PC-3 (cell line): ENCODE results near the gene GTPBP6. TPM values are rescaled to one million over a fixed set of nuclear protein-coding genes. Genes with fewer than 3 reads are reported as not detected.

Experiments used
- ATAC-seq: fragments of 200-7000 bp; cut with Tn5 transposase; 2 replicates; pipeline ENCODE4 v1.9.1; 2020; ENCODE audit warnings: mild to moderate bottlenecking, moderate library complexity
- BruUV-seq: library from RNA; stranded (reverse); fragments of 400-500 nt; replicated peaks from 2 replicates; lab custom pipeline; 2021; lab: Mats Ljungman, UMichigan
- CTCF ChIA-PET: fragments of 300-600 bp; sonication (Branson Sonifier 250); formaldehyde crosslinking; loops from one replicate; lab custom pipeline; 2022; ENCODE audit warnings: antibody characterized with exemption; lab: Charles Lee
- POLR2A ChIA-PET: fragments of 300-600 bp; sonication (Branson Sonifier 250); formaldehyde crosslinking; loops from one replicate; lab custom pipeline; 2022; ENCODE audit warnings: antibody characterized with exemption; ENCODE audit not compliant: unreplicated experiment; lab: Charles Lee
- DNase-seq: peaks from one replicate; pipeline ENCODE4 v3.0.0-alpha.2; 2015
- H2AFZ ChIP-seq: fragments of 300-600 bp; sonication (generic); 2 replicates; pipeline ENCODE4 v1.6.0; 2016; ENCODE audit warnings: antibody characterized with exemption, low read length
- H3F3A ChIP-seq: fragments of 300-600 bp; sonication (generic); one replicate; pipeline ENCODE4 v1.6.0; 2017; ENCODE audit warnings: antibody characterized with exemption, low read length, control low read depth, mild to moderate bottlenecking; ENCODE audit not compliant: unreplicated experiment
- H3K27ac ChIP-seq: fragments of 300-600 bp; sonication (generic); 2 replicates; pipeline ENCODE4 v1.5.1; 2016; ENCODE audit warnings: mild to moderate bottlenecking, low read length
- H3K27me3 ChIP-seq: fragments of 300-600 bp; sonication (generic); 2 replicates; pipeline ENCODE4 v1.6.1; 2016; ENCODE audit warnings: low read length, mixed read lengths
- H3K36me3 ChIP-seq: fragments of 300-600 bp; sonication (generic); 2 replicates; pipeline ENCODE4 v1.6.1; 2016; ENCODE audit warnings: low read depth, mixed run types, low read length, mixed read lengths
- H3K4me1 ChIP-seq: fragments of 300-600 bp; sonication (generic); 2 replicates; pipeline ENCODE4 v1.5.1; 2016; ENCODE audit warnings: low read length; ENCODE audit not compliant: insufficient read depth
- H3K4me2 ChIP-seq: fragments of 300-600 bp; sonication (generic); 2 replicates; pipeline ENCODE4 v1.6.0; 2016; ENCODE audit warnings: low read length
- H3K4me3 ChIP-seq: fragments of 300-600 bp; sonication (generic); 2 replicates; pipeline ENCODE4 v1.5.1; 2016; ENCODE audit warnings: mild to moderate bottlenecking, low read length, mixed read lengths
- H3K79me2 ChIP-seq: fragments of 300-600 bp; sonication (generic); 2 replicates; pipeline ENCODE4 v1.6.1; 2017; ENCODE audit warnings: low read length, mixed read lengths
- H3K9ac ChIP-seq: fragments of 300-600 bp; sonication (generic); 2 replicates; pipeline ENCODE4 v1.6.0; 2016; ENCODE audit warnings: mild to moderate bottlenecking, low read length
- H3K9me2 ChIP-seq: fragments of 300-600 bp; sonication (generic); replicated peaks from 2 replicates; pipeline ENCODE4 v1.6.1; 2016; ENCODE audit warnings: mixed run types, low read length, mixed read lengths
- H3K9me3 ChIP-seq: fragments of 300-600 bp; sonication (generic); 2 replicates; pipeline ENCODE4 v1.6.1; 2016; ENCODE audit warnings: low read length, mixed read lengths
- H4K20me1 ChIP-seq: fragments of 300-600 bp; sonication (generic); 2 replicates; pipeline ENCODE4 v1.6.1; 2016; ENCODE audit warnings: low read length, mixed read lengths
- EZH2 ChIP-seq: fragments of 300-600 bp; sonication (generic); IDR thresholded peaks from one replicate; pipeline ENCODE4 v1.6.1; 2017; ENCODE audit warnings: antibody characterized with exemption, mild to moderate bottlenecking, low read length; ENCODE audit not compliant: unreplicated experiment
- EZH2phosphoT487 ChIP-seq: fragments of 300-600 bp; sonication (generic); IDR thresholded peaks from 2 replicates; pipeline ENCODE4 v1.6.1; 2018; ENCODE audit warnings: mild to moderate bottlenecking, antibody characterized with exemption, low read length, borderline replicate concordance
- intact Hi-C: fragments of 100-400 bp; cut with micrococcal nuclease; formaldehyde crosslinking; loops from 2 replicates; pipeline ENCODE4 v1.9.0; 2023
- total RNA-seq: library from RNA; depleted of rRNA; stranded (reverse); fragments of >200 nt; gene quantifications from 2 replicates; pipeline ENCODE4 v1.2.3, GENCODE V29; 2014
- TF ChIP-seq, protein P1 (sequence below): fragments of 300-600 bp; sonication (generic); conservative IDR thresholded peaks from 2 replicates; pipeline ENCODE4 v1.5.1; 2017; ENCODE audit warnings: antibody characterized with exemption, low read depth, mild to moderate bottlenecking, low read length

GTPBP6 gene
- total RNA-seq, 1 experiment from 2014 or later = 38.8 TPM

DNA sequence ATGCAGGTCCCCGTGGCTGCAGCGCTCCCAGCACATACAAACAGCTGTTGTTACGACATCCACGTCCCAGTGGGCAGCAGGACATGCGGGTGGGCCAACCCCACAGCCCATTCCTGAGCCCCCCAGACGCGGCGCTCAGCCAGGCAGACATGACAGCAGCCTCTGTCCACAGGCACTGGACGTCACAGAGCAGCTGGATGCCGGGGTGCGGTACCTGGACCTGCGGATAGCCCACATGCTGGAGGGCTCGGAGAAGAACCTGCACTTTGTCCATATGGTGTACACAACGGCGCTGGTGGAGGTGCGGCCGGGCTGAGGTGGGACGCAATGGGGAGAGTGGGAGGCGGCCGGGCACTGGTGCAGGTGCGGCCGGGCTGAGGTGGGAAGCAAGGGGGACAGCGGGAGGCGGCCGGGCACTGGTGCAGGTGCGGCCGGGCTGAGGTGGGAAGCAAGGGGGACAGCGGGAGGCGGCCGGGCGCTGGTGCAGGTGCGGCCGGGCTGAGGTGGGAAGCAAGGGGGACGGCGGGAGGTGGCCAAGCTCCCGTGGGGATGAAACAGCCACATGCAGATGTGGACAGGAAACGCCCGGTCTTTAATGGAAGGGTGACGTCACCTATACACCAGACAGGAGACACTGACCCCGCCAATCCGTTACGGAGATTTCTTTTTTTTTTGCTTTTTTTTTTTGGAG lies 28.0 kb downstream of the GTPBP6 start:
- H3K9me2 ChIP-seq = no peaks in the 10 kb centered on the region
- no peak overlapping the region for H3K27ac ChIP-seq
- ChIA-PET CTCF (no interaction called here), POLR2A (no interaction called here)
- no peaks in the 10 kb centered on the region for H3K4me1 ChIP-seq
- no peak for DNase-seq
- BruUV-seq = no TSS peak
- no peaks in the 10 kb centered on the region for H4K20me1 ChIP-seq
- TF ChIP-seq EZH2phosphoT487 = no peak
- no peak overlapping the region for H3K4me3 ChIP-seq
- no peaks in the 10 kb centered on the region for H3F3A ChIP-seq
- H3K79me2 ChIP-seq = no peaks in the 10 kb centered on the region
- H3K9ac ChIP-seq = no peak overlapping the region
- H3K27me3 ChIP-seq = no peaks in the 10 kb centered on the region
- no peaks in the 10 kb centered on the region for H3K9me3 ChIP-seq
- H3K4me2 ChIP-seq = no peak overlapping the region
- no peak overlapping the region for H2AFZ ChIP-seq
- peaks cover 7% of the 10 kb centered on the region for H3K36me3 ChIP-seq
- intact Hi-C loops = no loop called here
- no peak for ATAC-seq

DNA sequence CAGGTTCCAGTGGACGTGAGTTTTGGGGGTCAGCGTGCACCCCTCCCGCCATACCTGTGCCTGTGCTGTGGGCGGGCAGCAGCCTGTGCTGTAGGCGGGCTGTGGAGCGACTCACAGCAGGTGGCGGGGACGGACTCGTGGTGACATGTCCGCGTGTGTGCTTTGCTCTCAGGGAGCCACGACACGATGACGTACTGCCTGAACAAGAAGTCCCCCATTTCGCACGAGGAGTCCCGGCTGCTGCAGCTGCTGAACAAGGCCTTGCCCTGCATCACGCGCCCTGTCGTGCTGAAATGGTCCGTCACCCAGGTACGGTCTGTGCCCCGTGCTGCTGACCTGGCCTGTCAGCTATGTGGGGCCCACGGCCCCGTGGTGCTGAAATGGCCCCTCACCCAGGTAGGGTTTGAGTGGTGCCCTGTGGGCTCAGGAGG lies 30.0 kb downstream of the GTPBP6 start:
- ChIA-PET CTCF (no interaction called here), POLR2A (no interaction called here)
- H3K27me3 ChIP-seq = no peaks in the 10 kb centered on the region
- intact Hi-C loops = no loop called here
- H2AFZ ChIP-seq = no peak overlapping the region
- peaks cover 15% of the 10 kb centered on the region for H3K36me3 ChIP-seq
- H3K9ac ChIP-seq = no peak overlapping the region
- no peaks in the 10 kb centered on the region for H3K79me2 ChIP-seq
- H3K27ac ChIP-seq = no peak overlapping the region
- no peaks in the 10 kb centered on the region for H4K20me1 ChIP-seq
- no peak overlapping the region for H3K4me3 ChIP-seq
- ATAC-seq (no peak), DNase-seq (no peak)
- no peaks in the 10 kb centered on the region for H3K9me2 ChIP-seq
- H3K4me2 ChIP-seq = no peak overlapping the region
- no TSS peak for BruUV-seq
- TF ChIP-seq EZH2phosphoT487 (no peak), EZH2 (no peak)
- TF ChIP-seq, protein P1, sequence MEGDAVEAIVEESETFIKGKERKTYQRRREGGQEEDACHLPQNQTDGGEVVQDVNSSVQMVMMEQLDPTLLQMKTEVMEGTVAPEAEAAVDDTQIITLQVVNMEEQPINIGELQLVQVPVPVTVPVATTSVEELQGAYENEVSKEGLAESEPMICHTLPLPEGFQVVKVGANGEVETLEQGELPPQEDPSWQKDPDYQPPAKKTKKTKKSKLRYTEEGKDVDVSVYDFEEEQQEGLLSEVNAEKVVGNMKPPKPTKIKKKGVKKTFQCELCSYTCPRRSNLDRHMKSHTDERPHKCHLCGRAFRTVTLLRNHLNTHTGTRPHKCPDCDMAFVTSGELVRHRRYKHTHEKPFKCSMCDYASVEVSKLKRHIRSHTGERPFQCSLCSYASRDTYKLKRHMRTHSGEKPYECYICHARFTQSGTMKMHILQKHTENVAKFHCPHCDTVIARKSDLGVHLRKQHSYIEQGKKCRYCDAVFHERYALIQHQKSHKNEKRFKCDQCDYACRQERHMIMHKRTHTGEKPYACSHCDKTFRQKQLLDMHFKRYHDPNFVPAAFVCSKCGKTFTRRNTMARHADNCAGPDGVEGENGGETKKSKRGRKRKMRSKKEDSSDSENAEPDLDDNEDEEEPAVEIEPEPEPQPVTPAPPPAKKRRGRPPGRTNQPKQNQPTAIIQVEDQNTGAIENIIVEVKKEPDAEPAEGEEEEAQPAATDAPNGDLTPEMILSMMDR = no peak
- H3K9me3 ChIP-seq = no peaks in the 10 kb centered on the region
- H3K4me1 ChIP-seq = no peaks in the 10 kb centered on the region
- H3F3A ChIP-seq = no peaks in the 10 kb centered on the region

DNA sequence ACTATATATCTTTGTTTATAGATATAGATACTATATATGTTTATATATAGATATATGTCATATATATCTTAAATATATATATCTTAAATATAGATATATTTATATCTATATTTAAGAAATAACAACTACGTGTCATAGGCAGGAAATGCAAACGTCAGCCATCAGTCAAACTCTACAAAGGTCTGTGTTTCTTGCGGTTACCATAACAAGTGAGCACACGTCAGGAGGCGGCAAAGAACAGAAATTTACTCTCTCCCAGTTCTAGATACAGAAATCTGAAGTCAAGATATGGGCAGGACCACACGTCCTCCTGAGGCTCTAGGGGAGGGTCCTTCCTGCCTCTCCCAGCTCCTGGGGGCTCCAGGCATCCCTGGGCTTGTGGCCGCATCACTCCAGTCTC lies 30.9 kb downstream of the GTPBP6 start:
- ChIA-PET CTCF (no interaction called here), POLR2A (no interaction called here)
- BruUV-seq = no TSS peak
- Histone ChIP-seq H3K4me1 (no peaks in the 10 kb centered on the region), H3K9ac (no peak overlapping the region), H2AFZ (no peak overlapping the region), H3F3A (no peaks in the 10 kb centered on the region), H3K9me3 (no peaks in the 10 kb centered on the region), H3K27ac (no peak overlapping the region), H3K27me3 (no peaks in the 10 kb centered on the region), H3K9me2 (no peaks in the 10 kb centered on the region), H3K36me3 (peaks cover 12% of the 10 kb centered on the region), H3K79me2 (no peaks in the 10 kb centered on the region), H3K4me3 (no peak overlapping the region), H3K4me2 (no peak overlapping the region), H4K20me1 (no peaks in the 10 kb centered on the region)
- DNase-seq (no peak), ATAC-seq (no peak)
- intact Hi-C loops = no loop called here
- TF ChIP-seq, protein P1 = no peak
- TF ChIP-seq EZH2phosphoT487 = no peak
- no peak for TF ChIP-seq EZH2
